ENCODE measurements around the gene NME5.
"Not testable (repeated sequence)": the region's sequence is repeated elsewhere in the genome, so short reads cannot be mapped to it uniquely, and the experiment has no call there.

NME5 gene

GRCh38 chr5:138077064-138077696 is 62.0 kb downstream of the NME5 start:
- peak; percentile 76 for DNase-seq (ENCODE audit: low spot score)

GRCh38 chr5:138070026-138070425 is 69.2 kb downstream of the NME5 start:
- not testable (repeated sequence) for DNase-seq (ENCODE audit: low spot score)

DNA sequence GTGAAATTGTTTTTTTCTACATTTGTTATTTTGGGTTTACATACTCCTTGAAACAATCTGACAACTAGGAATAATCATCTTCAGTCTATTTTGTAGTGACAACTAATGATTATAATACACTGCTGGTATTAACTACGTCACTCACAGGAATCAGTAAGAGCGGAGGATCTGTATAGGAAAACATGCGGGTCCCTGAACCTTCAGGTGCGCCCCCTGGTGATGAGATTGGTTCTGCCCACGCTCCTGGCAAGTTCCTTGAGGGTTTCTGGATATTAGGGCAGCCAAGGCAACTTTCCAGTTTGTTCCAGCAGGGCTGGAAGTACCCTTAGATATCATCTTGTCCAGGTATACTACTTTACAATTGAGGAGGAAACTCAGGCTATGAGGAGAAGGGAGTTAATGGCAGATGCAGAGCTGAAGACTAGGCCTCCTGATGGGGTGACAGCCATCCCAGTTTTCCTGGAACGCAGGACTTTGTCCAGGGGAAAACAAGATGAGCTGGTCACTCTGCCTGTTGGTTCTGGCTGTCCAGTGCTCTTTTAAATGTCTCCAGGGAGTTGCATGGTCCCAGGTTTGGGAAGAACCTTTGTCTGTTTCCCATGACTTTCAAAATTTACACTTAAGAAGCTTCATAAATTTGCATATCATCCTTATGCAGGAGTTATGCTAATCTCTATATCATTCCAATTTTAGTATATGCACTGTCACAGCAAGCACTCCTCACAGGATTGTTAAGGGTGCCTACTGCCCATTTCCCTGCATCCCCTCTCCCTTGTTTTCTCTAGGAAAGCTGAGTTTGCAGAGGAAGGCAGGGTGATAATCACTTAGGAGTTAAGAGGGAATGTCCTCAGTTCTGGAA is 70.3 kb downstream of the NME5 start:
- DNase-seq (ENCODE audit: low spot score), result peak; percentile 80

- no peak for DNase-seq (ENCODE audit: low spot score)
Measured at GRCh38 chr5:138067945-138068344, 71.3 kb downstream of the NME5 start.
